Measurements from ENCODE around the gene LRRC45.

DNA sequence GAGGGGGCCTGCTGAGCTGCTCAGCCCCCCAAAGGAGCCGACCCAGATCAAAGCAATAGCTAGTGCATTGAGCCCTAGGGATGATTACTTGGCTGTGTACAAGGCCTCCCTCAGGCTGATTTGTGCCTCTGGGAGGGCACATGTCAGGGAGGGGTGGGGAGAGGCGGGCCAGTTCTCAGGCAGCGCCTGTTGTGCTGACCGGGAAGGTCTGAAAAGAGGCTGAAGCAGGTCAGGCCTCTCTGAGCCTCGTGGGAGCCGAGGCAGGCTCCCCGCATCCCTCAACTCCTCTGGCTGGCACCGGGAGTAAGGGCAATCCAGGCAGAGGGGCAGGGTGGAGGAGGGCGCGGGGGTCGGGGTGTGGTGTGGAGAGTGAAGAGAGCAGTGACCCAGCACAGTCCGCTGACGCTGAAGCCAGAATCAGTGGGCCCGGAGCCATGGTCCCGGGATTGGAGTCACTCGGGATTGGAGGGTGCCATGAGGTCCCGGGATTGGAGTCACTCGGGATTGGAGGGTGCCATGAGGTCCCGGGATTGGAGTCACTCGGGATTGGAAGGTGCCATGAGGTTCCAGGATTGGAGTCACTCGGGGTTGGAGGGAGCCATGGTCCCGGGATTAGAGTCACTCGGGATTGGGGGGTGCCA, 11.4 kb downstream of the LRRC45 start:
- TF ChIP-seq, protein P1, sequence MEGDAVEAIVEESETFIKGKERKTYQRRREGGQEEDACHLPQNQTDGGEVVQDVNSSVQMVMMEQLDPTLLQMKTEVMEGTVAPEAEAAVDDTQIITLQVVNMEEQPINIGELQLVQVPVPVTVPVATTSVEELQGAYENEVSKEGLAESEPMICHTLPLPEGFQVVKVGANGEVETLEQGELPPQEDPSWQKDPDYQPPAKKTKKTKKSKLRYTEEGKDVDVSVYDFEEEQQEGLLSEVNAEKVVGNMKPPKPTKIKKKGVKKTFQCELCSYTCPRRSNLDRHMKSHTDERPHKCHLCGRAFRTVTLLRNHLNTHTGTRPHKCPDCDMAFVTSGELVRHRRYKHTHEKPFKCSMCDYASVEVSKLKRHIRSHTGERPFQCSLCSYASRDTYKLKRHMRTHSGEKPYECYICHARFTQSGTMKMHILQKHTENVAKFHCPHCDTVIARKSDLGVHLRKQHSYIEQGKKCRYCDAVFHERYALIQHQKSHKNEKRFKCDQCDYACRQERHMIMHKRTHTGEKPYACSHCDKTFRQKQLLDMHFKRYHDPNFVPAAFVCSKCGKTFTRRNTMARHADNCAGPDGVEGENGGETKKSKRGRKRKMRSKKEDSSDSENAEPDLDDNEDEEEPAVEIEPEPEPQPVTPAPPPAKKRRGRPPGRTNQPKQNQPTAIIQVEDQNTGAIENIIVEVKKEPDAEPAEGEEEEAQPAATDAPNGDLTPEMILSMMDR (IDR thresholded peaks at IDR 0.05) = no peak
- TF ChIP-seq EP300 (IDR thresholded peaks at IDR 0.05) (no peak), POLR2A (IDR thresholded peaks at IDR 0.05) (no peak)
